PFSK-1 (cell line): ENCODE results near the gene NAA80.

Experiments used
- POLR2AphosphoS5 ChIP-seq: IDR thresholded peaks from 2 replicates; pipeline ENCODE4 v1.6.1; 2012; ENCODE audit warnings: low read depth, mild to moderate bottlenecking, control low read depth, low read length, moderate library complexity
- TAF1 ChIP-seq: IDR thresholded peaks from 2 replicates; pipeline ENCODE4 v1.6.1; 2012; ENCODE audit warnings: low read length, control low read depth, borderline replicate concordance; ENCODE audit not compliant: insufficient read depth

GRCh38 chr3:50331364-50331907 lies 32.2 kb upstream of the NAA80 start:
- TF ChIP-seq POLR2AphosphoS5 (no peak), TAF1 (no peak)
